AG08396 (cell line): Measurements from ENCODE around the gene ARSJ.

Experiments used
- DNase-seq: peaks from one replicate; pipeline ENCODE4 v3.0.0; 2012; ENCODE audit warnings: low spot score, mixed read lengths

The ARSJ gene

GRCh38 chr4:113899271-113900070, 80.0 kb downstream of the ARSJ start:
- no peak for DNase-seq

DNA sequence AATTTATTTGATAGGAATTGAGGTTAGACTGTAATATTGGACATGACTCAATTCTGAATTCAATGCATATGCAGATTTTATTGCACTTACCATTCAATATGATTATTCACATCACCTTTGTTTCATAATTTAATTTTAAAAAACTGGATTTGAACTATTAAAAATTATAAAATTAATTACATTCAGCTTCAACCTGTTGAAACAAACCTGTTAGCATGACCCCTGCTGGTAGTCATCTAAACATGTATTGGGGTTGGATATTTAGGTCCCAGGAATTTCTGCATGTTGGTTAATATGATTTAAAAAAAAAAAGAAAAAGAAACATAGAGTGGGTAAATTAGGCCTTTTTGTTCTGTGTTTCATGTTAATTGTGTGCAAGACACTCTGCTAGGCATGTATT, 85.9 kb downstream of the ARSJ start:
- DNase-seq: no peak

DNA sequence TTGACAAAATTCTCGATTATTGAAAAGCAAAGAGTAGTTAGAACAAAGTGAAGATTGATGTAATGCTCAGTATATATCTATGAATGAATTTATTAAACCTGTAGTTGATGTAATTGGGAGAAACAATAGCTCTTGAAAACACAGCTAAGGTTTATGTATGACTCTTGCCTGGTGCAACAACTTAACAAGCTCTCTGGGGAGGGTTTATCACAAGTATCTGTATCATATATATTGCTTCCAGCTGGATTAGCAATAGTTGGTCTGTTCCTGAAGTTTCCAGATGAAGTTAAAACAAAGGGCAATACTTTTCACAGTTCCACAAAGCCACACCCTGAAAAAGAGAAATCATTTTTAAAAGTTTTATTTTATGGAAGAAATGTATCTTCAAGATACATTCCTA, 91.4 kb downstream of the ARSJ start:
- DNase-seq: no peak

- no peak for DNase-seq
These were observed 94.2 kb downstream of the ARSJ start for GRCh38 chr4:113885291-113885690.

DNA sequence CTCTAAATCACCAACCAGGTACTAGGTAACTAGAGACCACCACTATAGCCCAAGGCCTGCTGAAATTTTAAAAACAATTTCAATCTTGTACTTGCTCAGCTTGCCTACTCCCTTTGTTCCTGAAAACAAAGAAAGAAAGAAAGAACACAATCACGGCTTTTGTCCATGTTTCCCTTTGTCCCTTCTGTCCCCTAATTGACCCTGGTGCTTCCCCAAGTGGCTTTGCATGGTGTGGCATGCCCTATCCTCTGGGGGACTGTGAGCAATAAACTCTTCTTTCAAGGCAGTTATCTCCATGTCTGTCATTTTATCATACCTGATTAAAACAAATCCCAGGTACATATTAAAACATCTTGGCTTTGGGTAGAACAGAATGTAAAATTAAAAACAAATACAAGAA, 94.8 kb downstream of the ARSJ start:
- no peak for DNase-seq

GRCh38 chr4:113882668-113883067, 96.8 kb downstream of the ARSJ start:
- no peak for DNase-seq

GRCh38 chr4:113881256-113881655, 98.2 kb downstream of the ARSJ start:
- no peak for DNase-seq

DNA sequence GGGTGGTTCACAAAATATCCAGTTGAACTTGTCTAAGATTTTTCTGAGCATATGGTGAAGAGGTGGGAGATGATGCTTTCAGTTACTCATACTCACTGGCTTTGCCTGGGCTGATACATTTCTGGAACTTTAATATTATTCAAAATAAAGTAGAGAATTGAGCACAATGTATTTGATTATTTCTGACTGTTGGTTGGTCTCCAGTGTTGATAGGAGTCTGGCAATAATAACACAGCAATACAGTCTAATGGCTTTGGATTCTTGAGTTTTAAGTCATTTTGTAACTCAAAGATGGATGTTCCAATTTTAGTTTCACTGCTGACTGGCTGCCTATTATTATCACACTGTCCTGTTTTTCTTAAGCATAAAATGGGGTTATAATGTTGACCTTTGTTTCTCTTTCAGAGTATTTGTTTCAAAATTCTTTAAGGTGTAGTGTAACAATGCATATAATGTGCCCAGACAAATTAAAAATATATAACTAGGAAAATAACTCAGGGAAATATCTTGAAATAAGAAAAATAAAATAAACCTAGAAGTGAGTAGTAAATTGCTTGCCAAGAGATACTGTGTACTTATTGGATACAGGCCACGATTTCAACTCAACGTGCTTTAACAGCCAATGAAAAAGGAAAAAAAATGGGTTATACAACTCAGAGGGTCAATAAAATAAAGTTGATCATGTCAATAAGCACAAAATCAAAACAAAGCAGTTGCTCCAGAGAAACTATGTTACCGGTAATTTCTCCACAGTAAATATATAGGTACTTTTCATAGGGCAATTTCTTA, 99.0 kb downstream of the ARSJ start:
- DNase-seq: no peak

- DNase-seq: no peak
These were observed 100.8 kb downstream of the ARSJ start for GRCh38 chr4:113878668-113879067.

DNA sequence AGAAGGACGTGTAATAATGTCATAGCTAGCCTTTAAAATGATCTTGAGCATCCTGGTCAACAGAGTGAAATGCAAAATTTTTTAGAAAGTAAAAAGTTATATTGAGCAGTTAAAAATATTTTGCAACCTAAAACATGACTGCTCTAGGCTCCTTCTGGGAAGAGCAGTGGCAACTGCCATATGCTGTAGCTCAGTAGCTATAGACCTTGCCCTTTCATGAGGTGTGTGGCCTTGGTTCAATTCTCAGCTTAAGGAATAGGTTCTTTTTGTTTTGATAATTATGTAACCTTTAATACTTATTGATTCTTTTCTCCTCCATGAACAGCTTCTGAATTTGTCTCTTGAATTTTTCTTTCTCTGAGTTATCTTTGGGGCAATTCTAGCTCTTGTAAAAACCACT, 105.0 kb downstream of the ARSJ start:
- DNase-seq: no peak

DNA sequence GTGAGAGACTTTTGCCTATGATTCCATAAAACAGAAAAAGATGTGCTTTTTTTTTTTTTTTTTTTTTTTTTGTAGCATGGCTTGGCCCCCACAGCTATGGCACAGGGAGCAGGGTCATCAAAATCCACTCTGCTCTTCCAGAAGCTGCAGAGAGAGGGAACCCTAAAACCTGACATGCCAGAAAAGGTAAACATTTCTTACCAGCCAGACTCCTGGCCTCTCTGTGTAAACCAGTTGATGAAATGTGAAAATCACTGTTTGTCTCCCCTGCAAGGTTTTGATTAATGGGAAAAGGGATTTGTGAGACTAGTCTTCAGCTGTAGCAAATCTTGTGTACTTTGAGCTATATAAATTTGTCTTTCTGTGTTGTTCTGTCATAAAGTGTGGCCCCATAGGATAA, 105.9 kb downstream of the ARSJ start:
- no peak for DNase-seq

- no peak for DNase-seq
These were observed 106.8 kb downstream of the ARSJ start for GRCh38 chr4:113872426-113873260.

- DNase-seq: no peak
These were observed 108.4 kb downstream of the ARSJ start for GRCh38 chr4:113871080-113871479.

DNA sequence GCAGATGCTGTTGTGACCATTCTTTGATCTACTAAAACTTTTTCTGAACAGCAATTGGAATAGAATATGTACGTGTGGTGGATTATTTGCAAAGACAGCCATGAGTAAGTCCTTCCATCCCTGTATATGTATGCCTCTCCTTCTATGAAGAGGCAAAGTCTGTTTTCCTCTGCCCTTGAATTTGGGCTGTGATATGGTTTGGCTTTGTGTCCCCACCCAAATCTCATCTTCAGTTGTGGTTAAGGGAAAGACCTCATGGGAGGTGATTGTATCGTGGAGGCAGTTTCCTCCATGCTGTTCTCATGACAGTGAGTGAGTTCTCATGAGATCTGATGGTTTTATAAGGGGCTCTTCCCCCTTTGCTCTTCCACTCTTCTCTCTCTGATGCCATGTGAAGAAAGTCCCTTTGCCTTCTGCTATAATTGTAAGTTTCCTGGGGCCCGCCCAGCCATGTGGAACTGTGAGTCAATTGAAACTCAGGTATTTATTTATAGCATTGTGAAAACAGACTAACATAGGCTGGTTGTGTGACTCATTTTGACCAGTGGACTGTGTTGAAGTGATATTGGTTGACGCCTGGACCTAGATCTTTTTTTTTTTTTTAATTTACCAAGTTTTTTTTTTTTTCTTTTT, 109.6 kb downstream of the ARSJ start:
- peak; percentile 18 for DNase-seq

DNA sequence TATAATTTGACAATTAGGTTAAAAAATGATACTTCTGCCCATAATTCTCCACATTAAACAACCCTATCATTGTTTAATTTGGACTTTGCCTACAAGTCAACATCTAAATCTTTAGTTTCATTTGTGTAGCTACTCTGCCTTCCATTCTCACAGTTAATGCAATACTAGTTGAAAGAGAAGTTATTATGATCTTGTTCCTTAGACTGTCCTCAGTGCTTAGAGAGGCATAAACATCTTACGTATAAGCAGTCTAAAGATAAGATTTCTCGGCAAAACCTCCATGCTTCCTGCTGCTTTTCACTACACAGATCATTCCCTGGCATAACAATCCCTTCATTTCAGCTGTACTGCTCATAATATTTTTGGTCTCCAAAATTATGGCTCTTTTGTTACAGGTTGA, 112.8 kb downstream of the ARSJ start:
- no peak for DNase-seq

DNA sequence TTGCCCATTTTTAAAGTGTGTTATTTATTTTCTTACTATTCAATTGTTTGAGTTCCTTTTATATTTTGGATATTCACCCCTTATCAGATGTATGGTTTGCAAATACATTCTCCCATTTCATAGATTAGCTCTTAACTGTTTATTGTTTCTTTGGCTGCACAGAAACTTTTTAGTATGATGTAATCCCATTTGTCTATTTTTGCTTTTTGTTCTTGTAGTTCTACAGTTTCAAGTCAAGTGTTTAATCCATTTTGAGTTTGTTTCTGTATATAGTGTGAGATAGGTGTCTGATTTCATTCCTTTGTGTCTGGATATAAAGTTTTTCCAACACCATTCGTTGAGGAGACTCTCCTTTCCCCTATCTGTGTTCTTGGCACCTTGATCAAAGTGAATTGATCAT, 120.5 kb downstream of the ARSJ start:
- DNase-seq: no peak

DNA sequence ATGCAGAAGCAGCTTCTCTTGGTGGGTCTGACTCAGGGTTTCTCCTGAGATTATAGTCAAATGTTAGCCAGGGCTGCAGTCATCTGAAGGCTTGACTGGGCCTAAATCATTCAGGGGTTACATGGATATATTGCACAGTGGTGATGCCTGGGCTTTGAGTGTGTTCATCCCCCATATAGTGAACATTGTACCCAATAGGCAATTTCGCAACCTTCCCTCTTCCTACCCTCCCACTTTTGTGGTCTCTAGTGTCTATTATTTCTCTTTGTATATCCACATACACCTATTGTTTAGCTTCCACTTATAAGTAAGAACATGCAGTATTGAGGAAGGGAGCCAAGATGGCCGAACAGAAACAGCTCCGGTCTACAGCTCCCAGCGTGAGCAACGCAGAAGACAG, 127.6 kb downstream of the ARSJ start:
- no peak for DNase-seq
